Hepatocyte (in vitro differentiated cells): ENCODE data around the gene ITM2C.

Source experiments
- EZH2 ChIP-seq: fragments of 200-600 bp; sonication (generic); IDR thresholded peaks from 2 replicates; pipeline ENCODE4 v1.6.1; 2016; ENCODE audit warnings: antibody characterized with exemption, mild to moderate bottlenecking, borderline replicate concordance
- TF ChIP-seq, protein P1 (sequence below): fragments of 200-600 bp; sonication (generic); IDR thresholded peaks from 2 replicates; pipeline ENCODE4 v1.5.1; 2016; ENCODE audit warnings: antibody characterized with exemption, mild to moderate bottlenecking; ENCODE audit not compliant: poor library complexity

DNA sequence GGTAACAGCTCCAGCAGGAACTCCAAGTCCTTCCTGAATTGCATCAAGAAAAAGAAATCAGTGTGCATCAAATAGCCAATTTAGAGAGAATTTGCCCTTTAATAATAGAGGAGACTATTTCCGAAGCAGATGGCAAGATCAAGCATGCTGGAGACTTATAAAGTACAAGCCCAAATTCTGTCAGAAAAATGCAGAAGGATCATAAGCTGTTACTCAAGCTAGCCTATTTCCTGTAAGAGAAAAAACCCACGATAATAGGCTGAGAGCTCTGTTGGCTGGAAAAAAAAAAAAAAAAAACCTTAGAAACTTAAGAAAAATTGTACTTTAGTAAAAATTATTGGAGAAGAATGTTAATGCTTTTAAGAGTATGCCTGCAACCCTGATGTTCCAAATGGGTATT lies 24.4 kb upstream of the ITM2C start:
- TF ChIP-seq, protein P1, sequence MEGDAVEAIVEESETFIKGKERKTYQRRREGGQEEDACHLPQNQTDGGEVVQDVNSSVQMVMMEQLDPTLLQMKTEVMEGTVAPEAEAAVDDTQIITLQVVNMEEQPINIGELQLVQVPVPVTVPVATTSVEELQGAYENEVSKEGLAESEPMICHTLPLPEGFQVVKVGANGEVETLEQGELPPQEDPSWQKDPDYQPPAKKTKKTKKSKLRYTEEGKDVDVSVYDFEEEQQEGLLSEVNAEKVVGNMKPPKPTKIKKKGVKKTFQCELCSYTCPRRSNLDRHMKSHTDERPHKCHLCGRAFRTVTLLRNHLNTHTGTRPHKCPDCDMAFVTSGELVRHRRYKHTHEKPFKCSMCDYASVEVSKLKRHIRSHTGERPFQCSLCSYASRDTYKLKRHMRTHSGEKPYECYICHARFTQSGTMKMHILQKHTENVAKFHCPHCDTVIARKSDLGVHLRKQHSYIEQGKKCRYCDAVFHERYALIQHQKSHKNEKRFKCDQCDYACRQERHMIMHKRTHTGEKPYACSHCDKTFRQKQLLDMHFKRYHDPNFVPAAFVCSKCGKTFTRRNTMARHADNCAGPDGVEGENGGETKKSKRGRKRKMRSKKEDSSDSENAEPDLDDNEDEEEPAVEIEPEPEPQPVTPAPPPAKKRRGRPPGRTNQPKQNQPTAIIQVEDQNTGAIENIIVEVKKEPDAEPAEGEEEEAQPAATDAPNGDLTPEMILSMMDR: no peak
- no peak for TF ChIP-seq EZH2
